WTC11 (cell line): Measurements from ENCODE around the gene CPVL.

ENCODE experiments used
- ATF3 ChIP-seq: sonication (generic); formaldehyde crosslinking; conservative IDR thresholded peaks from 2 replicates; pipeline ENCODE4 v1.8.1; 2022; ENCODE audit warnings: mild to moderate bottlenecking, missing genetic modification reagents
- CTCF ChIP-seq: fragments of 200-600 bp; IDR thresholded peaks from 2 replicates; pipeline ENCODE4 v1.8.0; 2022; ENCODE audit warnings: antibody characterized with exemption
- ESRRA ChIP-seq: sonication (generic); formaldehyde crosslinking; IDR thresholded peaks from 2 replicates; pipeline ENCODE4 v1.8.1; 2022; ENCODE audit warnings: mild to moderate bottlenecking, missing genetic modification reagents, borderline replicate concordance
- IRF1 ChIP-seq: sonication (generic); formaldehyde crosslinking; IDR thresholded peaks from 2 replicates; pipeline ENCODE4 v1.8.0; 2023; ENCODE audit warnings: missing genetic modification reagents
- MAX ChIP-seq: sonication (generic); formaldehyde crosslinking; IDR thresholded peaks from 2 replicates; pipeline ENCODE4 v1.8.0; 2022; ENCODE audit warnings: mild to moderate bottlenecking, missing genetic modification reagents
- PRRX2 ChIP-seq: fragments of 250-450 bp; sonication (Bioruptor Pico); IDR thresholded peaks from 2 replicates; pipeline ENCODE4 v1.8.0; 2021; ENCODE audit warnings: mild to moderate bottlenecking
- ZNF138 ChIP-seq: sonication (generic); formaldehyde crosslinking; conservative IDR thresholded peaks from 2 replicates; pipeline ENCODE4 v1.8.1; 2022; ENCODE audit warnings: mild to moderate bottlenecking, moderate library complexity, missing genetic modification reagents
- ZNF232 ChIP-seq: sonication (generic); formaldehyde crosslinking; IDR thresholded peaks from 2 replicates; pipeline ENCODE4 v1.8.0; 2022; ENCODE audit warnings: mild to moderate bottlenecking, missing genetic modification reagents

GRCh38 chr7:29140873-29141468 is 5.4 kb downstream of the CPVL start:
- TF ChIP-seq ZNF138 (CRISPR knock-in tag) (no peak), CTCF (no peak), MAX (CRISPR knock-in tag) (no peak), ESRRA (CRISPR knock-in tag) (no peak), PRRX2 (CRISPR knock-in tag) (no peak), IRF1 (CRISPR knock-in tag) (no peak), ATF3 (CRISPR knock-in tag) (no peak), ZNF232 (no peak)
